HG03139 (cell line): ENCODE data around the gene CCDC91.
A peak's percentile ranks its signal among the peaks of the same experiment; 100 is the strongest.
"Not testable (repeated sequence)": the region's sequence is repeated elsewhere in the genome, so short reads cannot be mapped to it uniquely, and the experiment has no call there.

Experiments
- ATAC-seq: cut with Tn5 transposase; IDR thresholded peaks from one replicate; pipeline ENCODE4 v1.9.1; 2021; ENCODE audit not compliant: unreplicated experiment

CCDC91 gene

GRCh38 chr12:28231248-28231647 lies 41.0 kb downstream of the CCDC91 start:
- ATAC-seq: no peak

DNA sequence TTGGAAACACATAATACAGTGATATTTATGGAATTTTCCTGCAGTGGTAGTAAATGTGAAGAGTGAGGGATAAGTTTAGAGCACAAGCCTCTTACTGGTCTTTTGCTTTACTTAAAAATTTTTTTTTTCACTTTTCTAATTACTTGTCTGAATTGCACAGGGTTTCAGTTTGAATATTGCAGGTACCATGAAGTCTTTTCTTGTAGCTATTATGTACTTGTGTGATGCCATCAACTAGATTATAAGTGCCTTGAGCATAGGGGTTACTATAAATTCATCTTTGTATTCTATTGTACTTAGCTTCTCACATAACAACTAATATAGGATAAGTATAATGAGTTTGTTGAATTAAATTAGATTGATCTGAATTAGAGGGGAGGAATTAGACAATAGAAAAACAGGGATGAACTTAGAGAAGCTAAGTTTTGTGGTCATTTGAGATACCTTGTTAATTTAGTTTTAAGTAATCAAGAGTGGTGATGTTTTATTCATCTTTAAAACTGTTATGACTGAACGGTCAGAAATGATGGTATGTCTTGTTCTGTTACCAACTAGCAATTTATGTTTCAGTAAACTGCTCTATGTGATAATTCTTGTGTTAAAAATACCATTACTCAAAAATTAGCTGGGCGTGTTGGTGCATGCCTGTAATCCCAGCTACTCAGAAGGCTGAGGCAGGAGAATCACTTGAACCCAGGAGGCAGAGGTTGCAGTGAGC lies 42.1 kb downstream of the CCDC91 start:
- ATAC-seq: no peak

DNA sequence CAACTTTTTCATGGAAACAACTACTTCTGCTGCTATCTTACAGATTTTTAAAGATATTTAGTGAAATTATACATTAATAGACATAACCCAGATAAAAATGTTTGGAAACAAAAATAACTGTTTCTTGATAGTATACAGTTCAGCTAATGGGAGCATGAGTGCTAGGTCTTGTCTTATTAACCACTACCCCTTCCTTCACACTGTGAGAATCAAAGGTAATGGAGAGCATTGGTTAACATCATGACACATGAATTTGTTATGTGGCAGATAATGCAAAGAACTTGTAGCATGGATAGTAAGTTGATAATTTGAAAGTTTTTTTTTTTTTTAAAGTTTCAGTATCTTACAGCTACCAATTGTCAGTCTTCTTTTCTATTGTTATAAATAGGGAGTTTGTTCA lies 44.2 kb downstream of the CCDC91 start:
- ATAC-seq: no peak

DNA sequence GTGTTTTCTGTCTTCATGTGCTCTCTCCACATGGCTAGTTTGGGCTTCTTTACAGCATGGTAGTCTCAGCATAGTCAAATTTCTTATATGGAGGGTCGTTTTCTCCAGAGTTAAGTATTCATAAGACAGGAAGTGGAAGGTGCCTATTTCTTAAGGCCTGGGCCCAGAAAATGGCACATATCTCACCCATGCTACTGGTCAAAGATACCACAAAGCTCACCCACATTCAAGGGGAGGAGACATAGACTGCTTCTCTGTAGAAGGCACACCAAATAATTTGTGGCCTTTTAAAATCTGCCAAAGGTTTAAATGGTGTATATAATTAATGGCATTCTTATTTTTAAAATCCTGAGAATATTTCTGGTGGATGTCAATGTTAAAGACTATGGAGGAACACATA lies 44.8 kb downstream of the CCDC91 start:
- no peak for ATAC-seq

GRCh38 chr12:28235985-28236384 lies 45.7 kb downstream of the CCDC91 start:
- ATAC-seq: no peak

GRCh38 chr12:28237423-28237822 lies 47.2 kb downstream of the CCDC91 start:
- ATAC-seq: no peak

DNA sequence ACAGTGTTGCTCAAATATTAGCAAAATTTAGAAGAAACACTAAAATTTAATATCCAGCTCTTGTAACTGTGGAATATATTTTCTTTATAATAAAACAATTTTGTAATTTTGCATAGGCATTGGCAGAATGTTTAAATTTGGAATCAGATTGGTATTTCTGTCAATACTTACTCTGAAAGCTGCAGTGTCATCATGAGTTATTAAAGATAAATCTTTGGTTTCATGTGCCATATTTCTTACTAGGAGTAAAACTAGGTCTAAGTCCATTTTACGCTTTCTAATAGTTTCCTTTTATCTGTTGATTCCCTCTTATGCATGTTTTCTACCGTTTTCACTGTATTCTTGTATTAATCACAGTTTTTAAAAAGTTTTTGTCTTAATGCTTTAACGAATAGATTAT lies 49.7 kb downstream of the CCDC91 start:
- no peak for ATAC-seq

GRCh38 chr12:28240853-28241252 lies 50.6 kb downstream of the CCDC91 start:
- no peak for ATAC-seq

DNA sequence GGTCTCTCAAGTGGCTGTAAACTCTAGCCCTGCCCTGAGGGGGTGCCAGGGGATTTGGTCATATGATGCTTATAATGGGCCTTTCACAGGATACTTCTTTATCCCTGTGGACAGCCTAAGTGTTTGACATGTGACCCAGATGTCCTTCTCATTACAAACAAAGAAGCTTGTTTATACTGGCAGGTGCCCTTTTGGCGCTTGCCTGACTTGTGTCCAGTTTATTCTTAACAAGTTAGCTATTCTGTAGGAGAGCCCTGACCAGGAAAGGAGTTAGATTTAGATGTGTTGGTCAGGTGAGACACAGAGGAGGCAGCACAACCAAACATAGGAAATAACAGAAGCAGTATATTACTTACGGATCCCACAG lies 51.9 kb downstream of the CCDC91 start:
- ATAC-seq: no peak

- no peak for ATAC-seq
Measured at GRCh38 chr12:28242496-28243309, 52.4 kb downstream of the CCDC91 start.

DNA sequence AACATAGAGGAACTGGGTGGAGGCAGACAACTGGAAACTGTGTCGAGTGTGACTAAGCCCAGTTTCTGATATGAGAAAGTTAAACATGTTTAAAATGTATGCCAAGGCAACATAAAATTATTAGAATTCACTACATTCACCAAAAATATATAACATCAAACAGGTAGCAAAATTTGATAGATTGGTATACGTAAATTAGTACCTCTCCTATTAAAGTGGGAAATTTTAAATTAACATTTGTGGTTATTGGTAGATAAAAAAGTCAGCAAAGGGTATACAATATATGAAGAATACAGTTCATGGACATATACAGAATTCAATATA lies 53.0 kb downstream of the CCDC91 start:
- ATAC-seq: no peak

GRCh38 chr12:28247806-28248205 lies 57.5 kb downstream of the CCDC91 start:
- no peak for ATAC-seq

DNA sequence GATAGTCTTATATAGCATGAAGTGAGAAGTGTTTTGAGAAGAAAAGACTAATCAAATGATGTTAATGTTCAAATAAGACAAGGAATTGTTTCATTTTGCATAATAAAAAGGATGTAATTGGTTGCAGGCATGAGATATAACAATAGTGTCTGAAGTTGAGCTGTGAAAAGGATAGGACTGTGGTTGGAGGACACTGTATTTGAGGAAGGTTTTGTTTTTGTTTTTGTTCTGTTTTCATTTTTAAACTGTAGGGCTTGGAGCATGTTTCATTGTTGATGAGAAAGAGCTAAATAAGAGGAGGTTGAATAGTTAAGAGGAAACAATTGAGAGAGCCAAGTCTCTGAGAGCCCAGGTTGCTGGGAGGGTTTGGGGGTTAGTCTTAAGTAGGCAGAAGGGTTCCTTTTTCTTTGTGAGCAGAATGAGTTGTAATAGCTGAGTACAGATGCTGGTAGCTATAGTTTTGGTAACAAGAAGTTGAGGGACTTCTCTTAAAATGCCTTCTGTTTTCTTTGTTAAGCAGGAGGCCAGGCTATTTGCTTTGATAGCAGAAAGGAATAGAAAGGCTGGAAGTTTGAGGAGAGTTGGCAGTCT lies 58.4 kb downstream of the CCDC91 start:
- ATAC-seq: no peak

DNA sequence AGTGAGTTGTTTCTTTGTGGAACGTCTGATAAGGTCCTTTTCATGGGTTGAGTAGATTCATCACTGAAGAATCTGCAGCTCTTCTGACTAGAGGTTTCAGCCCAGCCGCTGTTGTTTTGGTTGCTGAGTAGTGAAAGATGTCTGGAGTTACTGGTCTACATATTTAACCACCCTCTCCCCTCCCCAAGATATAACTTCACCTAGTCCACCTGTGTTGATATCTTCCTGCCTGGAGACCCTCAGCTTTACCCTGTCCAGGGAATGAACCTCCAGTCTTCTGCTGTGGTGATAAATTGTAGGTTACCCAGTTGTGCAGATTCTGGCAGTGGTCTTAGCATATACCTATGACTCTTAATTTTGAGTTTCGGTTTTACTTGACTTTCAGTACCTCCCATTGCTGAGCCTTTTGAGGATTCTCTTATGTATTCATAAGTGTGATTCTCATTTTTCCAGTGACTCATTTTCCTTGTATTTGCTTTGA lies 62.9 kb downstream of the CCDC91 start:
- ATAC-seq: peak; percentile 87

GRCh38 chr12:28257411-28257810 lies 67.2 kb downstream of the CCDC91 start:
- ATAC-seq: no peak

- no peak for ATAC-seq
Measured at GRCh38 chr12:28258998-28259397, 68.7 kb downstream of the CCDC91 start.

- no peak for ATAC-seq
Measured at GRCh38 chr12:28265435-28266042, 75.3 kb downstream of the CCDC91 start.

DNA sequence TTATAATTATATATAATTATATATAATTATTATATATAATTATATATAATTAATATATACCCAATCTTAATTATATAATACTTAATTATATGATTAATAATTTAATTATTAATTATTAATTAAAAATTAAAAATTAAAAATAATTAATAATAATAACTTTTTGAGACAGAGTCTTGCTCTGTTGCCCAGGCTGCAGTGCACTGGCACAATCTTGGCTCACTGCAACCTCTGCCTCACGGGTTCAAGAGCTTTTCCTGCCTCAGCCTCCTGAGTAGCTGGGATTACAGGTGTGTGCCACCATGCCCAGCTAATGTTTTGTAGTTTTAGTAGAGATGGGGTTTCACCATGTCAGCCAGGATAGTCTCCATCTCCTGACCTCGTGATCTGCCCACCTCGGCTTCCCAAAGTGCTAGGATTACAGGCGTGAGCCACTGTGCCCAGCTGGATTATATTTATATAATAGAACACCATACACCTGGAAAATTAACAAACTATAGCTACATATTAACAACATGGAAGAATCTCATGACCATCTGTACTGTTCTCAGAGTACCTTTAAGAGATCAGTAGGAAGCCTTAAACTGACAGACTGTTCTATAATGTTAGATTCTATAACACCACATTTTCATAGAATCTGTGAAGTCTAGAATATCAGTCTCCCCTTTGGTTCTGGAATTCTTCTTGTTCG lies 77.8 kb downstream of the CCDC91 start:
- ATAC-seq: not testable (repeated sequence)

GRCh38 chr12:28268608-28269229 lies 78.5 kb downstream of the CCDC91 start:
- ATAC-seq: no peak

DNA sequence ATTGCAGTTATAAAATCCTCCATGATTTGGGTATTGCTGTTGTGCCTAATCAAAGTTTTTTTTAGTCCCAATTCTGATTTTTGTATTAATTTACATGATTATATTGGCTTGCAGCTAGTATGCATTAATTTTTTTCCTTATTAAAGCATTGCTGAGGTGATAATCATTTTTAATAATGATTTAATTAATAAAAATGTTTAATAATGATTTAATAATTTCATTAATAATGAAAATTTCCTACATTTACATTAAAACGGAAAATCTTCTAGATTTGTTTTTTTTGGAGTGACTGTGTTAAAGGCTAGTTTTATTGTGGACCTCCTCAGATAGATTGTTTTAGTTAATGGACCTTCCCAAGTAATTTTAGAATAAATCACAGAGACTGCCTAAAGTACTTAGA lies 79.6 kb downstream of the CCDC91 start:
- ATAC-seq: no peak

- ATAC-seq: no peak
Measured at GRCh38 chr12:28278499-28278898, 88.2 kb downstream of the CCDC91 start.
